Peyer's patch (tissue), 4 donors: ENCODE measurements around the gene KIFBP. TPM values are rescaled to one million over a fixed set of nuclear protein-coding genes. Genes with fewer than 3 reads are reported as not detected.

Experiments used
- DNase-seq, 3 donors: peaks; one replicate each; pipeline ENCODE4 v3.0.0-alpha.2; 2017 to 2019
- H3K27ac ChIP-seq, 4 donors: fragments of 200-600 bp; sonication (generic); one replicate each; pipeline ENCODE4 v1.5.1; 2016 to 2019
- H3K27me3 ChIP-seq, 2 donors: fragments of 200-600 bp; sonication (generic); one replicate each; pipeline ENCODE4 v1.5.1; 2019
- H3K36me3 ChIP-seq, 3 donors: fragments of 200-600 bp; sonication (generic); one replicate each; pipeline ENCODE4 v1.5.1; 2016 to 2019
- H3K4me1 ChIP-seq, 4 donors: fragments of 200-600 bp; sonication (generic); one replicate each; pipeline ENCODE4 v1.5.1; 2016 to 2019
- H3K4me3 ChIP-seq, 4 donors: fragments of 200-600 bp; sonication (generic); 1 replicate in 3 of 4; 2 replicates in 1 of 4; pipeline ENCODE4 v1.5.1; 2016 to 2019; ENCODE audit warnings: mild to moderate bottlenecking in 1 of 4
- H3K9me3 ChIP-seq, 4 donors: fragments of 200-600 bp; sonication (generic); one replicate each; pipeline ENCODE4 v1.5.1; 2016 to 2019; ENCODE audit warnings: mild to moderate bottlenecking in 1 of 4
- CTCF ChIP-seq, 6 experiments: fragments of 450-650 bp in 4 of 6; fragments of 200-600 bp in 2 of 6; sonication (generic) in 1 of 6; IDR thresholded peaks; one replicate each; pipeline ENCODE4 v1.5.1; 2017 to 2019; ENCODE audit warnings: antibody characterized with exemption in 6 of 6, mild to moderate bottlenecking in 3 of 6, moderate library complexity in 1 of 6
- POLR2A ChIP-seq, 2 donors: fragments of 450-650 bp; IDR thresholded peaks; one replicate each; pipeline ENCODE4 v1.5.1; 2017; ENCODE audit warnings: antibody characterized with exemption in 2 of 2, mild to moderate bottlenecking in 2 of 2, moderate library complexity in 2 of 2
- total RNA-seq, 4 donors: library from RNA; depleted of rRNA; stranded (reverse); fragments of >200 nt; gene quantifications; one replicate each; pipeline ENCODE4 v1.1.0, GENCODE V29; 2016

The KIFBP gene
- total RNA-seq, 4 donors from 2014 or later: 13.1 to 20.7 (median 19.9) TPM

GRCh38 chr10:68989317-68989990, 851 bp downstream of the KIFBP start:
- DNase-seq: no peak

GRCh38 chr10:68992636-68993440, 4.2 kb downstream of the KIFBP start:
- H3K4me3 ChIP-seq: no peak overlapping the region
- no peaks in the 10 kb centered on the region for H3K9me3 ChIP-seq
- H3K27ac ChIP-seq: peak overlapping the region in 1 of 4 donors; percentile 36
- DNase-seq: no peak
- H3K27me3 ChIP-seq: no peaks in the 10 kb centered on the region
- TF ChIP-seq CTCF (IDR thresholded peaks at IDR 0.05): no peak
- no peak for TF ChIP-seq POLR2A (IDR thresholded peaks at IDR 0.05)
- peaks cover 0 to 3% (median 0%) of the 10 kb centered on the region in 3 donors for H3K36me3 ChIP-seq
- peaks cover 0 to 26% (median 0%) of the 10 kb centered on the region in 4 donors for H3K4me1 ChIP-seq

More at GRCh38 chr10:68989317-68989990, 851 bp downstream of the KIFBP start:
- Histone ChIP-seq H3K4me3 (peak overlapping the region; percentile 80 to 92 (median 84)), H3K27ac (peak overlapping the region; percentile 80 to 86 (median 82)), H3K4me1 (peaks cover 0 to 26% (median 0%) of the 10 kb centered on the region in 4 donors), H3K27me3 (no peaks in the 10 kb centered on the region), H3K9me3 (no peaks in the 10 kb centered on the region), H3K36me3 (peaks cover 0 to 9% (median 0%) of the 10 kb centered on the region in 3 donors)
- TF ChIP-seq CTCF (IDR thresholded peaks at IDR 0.05) (no peak), POLR2A (IDR thresholded peaks at IDR 0.05) (no peak)

GRCh38 chr10:68997211-68997610, 8.6 kb downstream of the KIFBP start:
- TF ChIP-seq CTCF (IDR thresholded peaks at IDR 0.05): no peak
- H3K27me3 ChIP-seq: no peaks in the 10 kb centered on the region
- H3K27ac ChIP-seq: no peak overlapping the region
- H3K4me1 ChIP-seq: peaks cover 0 to 10% (median 0%) of the 10 kb centered on the region in 4 donors
- no peak overlapping the region for H3K4me3 ChIP-seq
- no peak for DNase-seq
- H3K36me3 ChIP-seq: peaks cover 0 to 16% (median 0%) of the 10 kb centered on the region in 3 donors
- no peaks in the 10 kb centered on the region for H3K9me3 ChIP-seq

GRCh38 chr10:69004821-69005220, 16.2 kb downstream of the KIFBP start:
- Histone ChIP-seq H3K4me3 (no peak overlapping the region), H3K9me3 (no peaks in the 10 kb centered on the region), H3K27ac (no peak overlapping the region), H3K27me3 (no peaks in the 10 kb centered on the region), H3K4me1 (no peaks in the 10 kb centered on the region), H3K36me3 (peaks cover 0 to 56% (median 0%) of the 10 kb centered on the region in 3 donors)
- TF ChIP-seq POLR2A (IDR thresholded peaks at IDR 0.05): no peak
- TF ChIP-seq CTCF (IDR thresholded peaks at IDR 0.05): peak in 5 of 6 experiments; percentile 19 to 57 (median 51)
- DNase-seq: no peak

DNA sequence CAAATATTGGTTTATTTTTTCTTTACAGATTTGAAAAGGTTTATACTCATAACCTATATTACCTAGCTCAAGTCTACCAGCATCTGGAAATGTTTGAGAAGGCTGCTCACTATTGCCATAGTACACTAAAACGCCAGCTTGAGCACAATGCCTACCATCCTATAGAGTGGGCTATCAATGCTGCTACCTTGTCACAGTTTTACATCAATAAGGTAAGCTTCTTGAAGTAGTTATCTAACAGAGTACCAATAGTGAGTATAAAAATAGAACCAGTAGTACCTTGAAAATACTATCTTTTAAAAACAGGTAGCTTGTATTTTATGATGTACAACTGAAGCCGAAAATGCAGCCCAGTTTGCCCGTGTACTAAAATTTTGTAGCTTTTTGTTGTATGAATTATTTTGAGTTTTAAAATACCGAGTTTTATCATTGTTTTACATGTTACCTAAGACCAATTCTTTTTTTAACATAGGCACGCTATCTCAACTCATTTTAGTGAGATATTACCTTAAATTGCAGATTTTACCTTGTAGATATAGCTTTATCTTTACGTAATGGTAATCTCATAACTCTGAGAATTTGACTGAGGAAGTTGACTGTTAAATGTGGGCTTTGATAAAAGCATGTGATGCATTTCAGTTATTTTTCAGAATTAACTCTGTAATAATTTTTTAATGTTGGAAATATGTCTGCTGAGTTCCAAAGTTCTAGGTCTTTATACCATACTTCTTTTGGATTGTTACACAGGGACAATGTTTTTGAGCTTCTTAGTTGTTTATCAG, 17.3 kb downstream of the KIFBP start:
- Histone ChIP-seq H3K36me3 (peaks cover 0 to 56% (median 0%) of the 10 kb centered on the region in 3 donors), H3K27me3 (no peaks in the 10 kb centered on the region), H3K4me1 (no peaks in the 10 kb centered on the region), H3K4me3 (no peak overlapping the region), H3K27ac (no peak overlapping the region), H3K9me3 (no peaks in the 10 kb centered on the region)
- DNase-seq: no peak
- TF ChIP-seq POLR2A (IDR thresholded peaks at IDR 0.05) (no peak), CTCF (IDR thresholded peaks at IDR 0.05) (no peak)
